Mesothelial cell of epicardium (in vitro differentiated cells): ENCODE measurements around the gene ST6GALNAC6. TPM values are rescaled to one million over a fixed set of nuclear protein-coding genes. Genes with fewer than 3 reads are reported as not detected.

Experiments
- DNase-seq, 2 experiments: peaks; one replicate each; pipeline ENCODE4 v3.0.0; 2021; ENCODE audit warnings: low spot score in 2 of 2; ENCODE audit not compliant: unreplicated experiment in 2 of 2
- H3K27ac Mint-ChIP-seq: 2 replicates; pipeline ENCODE4 v1.8.0; 2021; ENCODE audit warnings: mixed read lengths
- H3K27me3 Mint-ChIP-seq: 2 replicates; pipeline ENCODE4 v1.8.0; 2021; ENCODE audit warnings: low read depth, mixed read lengths
- H3K36me3 Mint-ChIP-seq: 2 replicates; pipeline ENCODE4 v1.8.0; 2021; ENCODE audit warnings: mixed read lengths
- H3K4me1 Mint-ChIP-seq: 2 replicates; pipeline ENCODE4 v1.8.0; 2021; ENCODE audit warnings: mixed read lengths
- H3K4me3 Mint-ChIP-seq: 2 replicates; pipeline ENCODE4 v1.8.0; 2021; ENCODE audit warnings: mild to moderate bottlenecking, moderate library complexity, mixed read lengths
- H3K9me3 Mint-ChIP-seq: 2 replicates; pipeline ENCODE4 v1.8.0; 2021; ENCODE audit warnings: mixed read lengths
- CTCF ChIP-seq: fragments of 200-600 bp; sonication (generic); IDR thresholded peaks from one replicate; pipeline ENCODE4 v1.5.0; 2021; ENCODE audit warnings: antibody characterized with exemption; ENCODE audit not compliant: unreplicated experiment
- total RNA-seq: library from RNA; stranded (reverse); gene quantifications from 3 replicates; pipeline ENCODE4 v1.2.1, GENCODE V29; 2021

ST6GALNAC6 gene
- total RNA-seq, 1 donor from 2014 or later = 34.2 TPM

GRCh38 chr9:127927201-127927987, 28.0 kb upstream of the ST6GALNAC6 start:
- Mint-ChIP-seq H3K27me3 (peaks cover 58% of the 10 kb centered on the region), H3K9me3 (no peaks in the 10 kb centered on the region), H3K4me1 (peaks cover 13% of the 10 kb centered on the region), H3K4me3 (peak overlapping the region; percentile 74), H3K36me3 (no peaks in the 10 kb centered on the region), H3K27ac (no peak overlapping the region)
- DNase-seq = no peak
- TF ChIP-seq CTCF = no peak

- Mint-ChIP-seq H3K9me3 (no peaks in the 10 kb centered on the region), H3K27ac (no peak overlapping the region), H3K27me3 (peaks cover 58% of the 10 kb centered on the region), H3K4me1 (peaks cover 13% of the 10 kb centered on the region), H3K36me3 (no peaks in the 10 kb centered on the region), H3K4me3 (peak overlapping the region; percentile 74)
- no peak for DNase-seq
- no peak for TF ChIP-seq CTCF
Observed at GRCh38 chr9:127926906-127927200, 27.4 kb upstream of the ST6GALNAC6 start.

GRCh38 chr9:127925959-127926905, 26.8 kb upstream of the ST6GALNAC6 start:
- H3K27me3 Mint-ChIP-seq = peaks cover 60% of the 10 kb centered on the region
- H3K9me3 Mint-ChIP-seq = no peaks in the 10 kb centered on the region
- H3K27ac Mint-ChIP-seq = no peak overlapping the region
- H3K36me3 Mint-ChIP-seq = no peaks in the 10 kb centered on the region
- no peak for DNase-seq
- peaks cover 9% of the 10 kb centered on the region for H3K4me1 Mint-ChIP-seq
- H3K4me3 Mint-ChIP-seq = peak overlapping the region; percentile 74
- TF ChIP-seq CTCF = no peak

GRCh38 chr9:127924736-127925444, 25.5 kb upstream of the ST6GALNAC6 start:
- no peak for TF ChIP-seq CTCF
- H3K27me3 Mint-ChIP-seq = peaks cover 56% of the 10 kb centered on the region
- no peak overlapping the region for H3K4me3 Mint-ChIP-seq
- no peak for DNase-seq
- peaks cover under 1% of the 10 kb centered on the region for H3K4me1 Mint-ChIP-seq
- H3K36me3 Mint-ChIP-seq = no peaks in the 10 kb centered on the region
- no peaks in the 10 kb centered on the region for H3K9me3 Mint-ChIP-seq
- H3K27ac Mint-ChIP-seq = no peak overlapping the region

- no peaks in the 10 kb centered on the region for H3K9me3 Mint-ChIP-seq
- no peak for TF ChIP-seq CTCF
- H3K27ac Mint-ChIP-seq = no peak overlapping the region
- peaks cover 45% of the 10 kb centered on the region for H3K27me3 Mint-ChIP-seq
- no peak overlapping the region for H3K4me3 Mint-ChIP-seq
- no peaks in the 10 kb centered on the region for H3K4me1 Mint-ChIP-seq
- no peaks in the 10 kb centered on the region for H3K36me3 Mint-ChIP-seq
- DNase-seq = no peak
Observed at GRCh38 chr9:127923771-127924170, 24.4 kb upstream of the ST6GALNAC6 start.
